ENCODE data around the gene PITPNM3.

DNA sequence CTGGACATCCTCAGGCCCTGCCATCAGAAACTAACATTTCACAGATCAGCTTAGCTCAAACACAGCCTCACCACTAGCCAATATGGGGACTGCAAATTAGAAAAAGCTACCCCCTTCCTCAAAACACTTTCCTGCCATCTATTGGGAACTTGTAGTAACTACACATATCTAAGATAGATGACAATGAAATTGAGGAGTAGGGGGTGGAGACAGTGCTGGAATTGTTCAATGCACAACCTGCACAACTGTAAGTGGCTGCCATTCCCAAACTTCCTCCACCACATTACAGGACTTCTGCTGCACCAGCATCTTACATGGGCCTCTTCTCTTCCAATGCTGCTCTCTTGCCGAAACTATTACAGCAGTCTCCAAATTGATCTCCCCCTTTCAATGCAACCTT, 143.3 kb downstream of the PITPNM3 start:
- no peak for TF ChIP-seq POLR2AphosphoS5 (IDR thresholded peaks at IDR 0.05)
- TF ChIP-seq, protein P1, sequence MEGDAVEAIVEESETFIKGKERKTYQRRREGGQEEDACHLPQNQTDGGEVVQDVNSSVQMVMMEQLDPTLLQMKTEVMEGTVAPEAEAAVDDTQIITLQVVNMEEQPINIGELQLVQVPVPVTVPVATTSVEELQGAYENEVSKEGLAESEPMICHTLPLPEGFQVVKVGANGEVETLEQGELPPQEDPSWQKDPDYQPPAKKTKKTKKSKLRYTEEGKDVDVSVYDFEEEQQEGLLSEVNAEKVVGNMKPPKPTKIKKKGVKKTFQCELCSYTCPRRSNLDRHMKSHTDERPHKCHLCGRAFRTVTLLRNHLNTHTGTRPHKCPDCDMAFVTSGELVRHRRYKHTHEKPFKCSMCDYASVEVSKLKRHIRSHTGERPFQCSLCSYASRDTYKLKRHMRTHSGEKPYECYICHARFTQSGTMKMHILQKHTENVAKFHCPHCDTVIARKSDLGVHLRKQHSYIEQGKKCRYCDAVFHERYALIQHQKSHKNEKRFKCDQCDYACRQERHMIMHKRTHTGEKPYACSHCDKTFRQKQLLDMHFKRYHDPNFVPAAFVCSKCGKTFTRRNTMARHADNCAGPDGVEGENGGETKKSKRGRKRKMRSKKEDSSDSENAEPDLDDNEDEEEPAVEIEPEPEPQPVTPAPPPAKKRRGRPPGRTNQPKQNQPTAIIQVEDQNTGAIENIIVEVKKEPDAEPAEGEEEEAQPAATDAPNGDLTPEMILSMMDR (IDR thresholded peaks at IDR 0.05): no peak
- TF ChIP-seq POLR2A (IDR thresholded peaks at IDR 0.05): no peak
- no peak for TF ChIP-seq EP300 (IDR thresholded peaks at IDR 0.05)

All from gastroesophageal sphincter (tissue), 3 donors.